ENCODE results near the gene TRAPPC6A.

TRAPPC6A gene

GRCh38 chr19:45177817-45178261, at the start of gene TRAPPC6A:
Gene TRAPPC6A, minus strand, starts transcription at chr19:45178237. Its CDS starts 19 bp downstream, at chr19:45178218.
- DNase-seq = peak; percentile 35

DNA sequence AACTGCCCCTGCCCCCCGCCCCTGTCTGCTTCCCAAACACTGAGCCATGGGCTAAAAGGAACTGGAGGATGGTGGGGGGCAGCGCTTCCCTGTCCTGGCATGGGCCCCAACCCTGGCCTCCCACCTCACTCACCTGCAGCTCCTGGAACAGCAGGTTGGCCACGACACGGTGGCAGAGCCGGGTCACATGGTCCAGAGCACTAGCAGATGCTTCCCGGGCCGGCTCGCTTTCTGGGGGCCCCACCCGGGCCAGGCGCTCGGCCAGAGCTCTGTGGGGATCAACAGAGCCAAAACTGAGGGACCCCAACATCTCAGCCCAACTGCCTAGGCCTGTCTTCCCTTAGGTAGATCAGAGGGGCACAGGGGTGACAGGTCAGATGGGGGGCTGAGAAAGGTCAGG, 46.6 kb upstream of the TRAPPC6A start:
- no peak for DNase-seq

DNA sequence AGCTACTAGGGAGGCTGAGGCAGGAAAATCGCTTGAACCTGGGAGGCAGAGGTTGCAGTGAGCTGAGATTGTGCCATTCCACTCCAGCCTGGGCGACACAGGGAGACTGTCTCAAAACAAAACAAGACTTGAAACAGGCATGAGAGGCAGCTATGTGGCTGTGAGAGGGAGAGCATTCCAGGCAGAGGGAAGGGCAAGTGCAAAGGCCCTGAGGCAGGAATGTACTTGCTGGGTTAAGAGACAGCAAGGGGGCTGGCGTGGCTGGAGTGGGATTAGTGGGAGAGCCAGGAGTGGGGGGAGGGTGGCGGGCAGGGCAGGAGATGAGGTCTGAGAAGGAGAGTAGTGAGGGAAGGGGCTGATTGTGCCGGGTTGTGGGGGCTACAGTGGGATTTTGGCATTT, 45.8 kb upstream of the TRAPPC6A start:
- DNase-seq = no peak

DNA sequence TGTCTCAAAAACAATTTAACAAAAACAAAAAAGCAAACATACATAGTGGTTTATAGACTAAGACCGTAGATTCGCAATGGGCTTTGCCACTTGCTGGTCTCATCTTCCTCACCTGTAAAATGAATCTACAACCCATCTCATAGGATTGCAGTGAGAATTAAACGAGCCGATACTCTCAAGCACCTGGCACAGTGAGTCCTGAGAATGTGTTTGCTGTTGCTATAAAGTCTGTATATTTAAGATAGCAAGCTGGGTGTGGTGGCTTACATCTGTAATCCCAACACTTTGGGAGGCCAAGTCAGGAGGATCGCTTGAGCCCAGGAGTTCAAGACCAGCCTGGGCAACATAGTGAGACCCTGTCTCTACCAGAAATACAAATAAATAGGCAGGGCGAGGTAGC, 44.7 kb upstream of the TRAPPC6A start:
- no peak for DNase-seq

GRCh38 chr19:45218911-45219743, 41.1 kb upstream of the TRAPPC6A start:
- DNase-seq = no peak

DNA sequence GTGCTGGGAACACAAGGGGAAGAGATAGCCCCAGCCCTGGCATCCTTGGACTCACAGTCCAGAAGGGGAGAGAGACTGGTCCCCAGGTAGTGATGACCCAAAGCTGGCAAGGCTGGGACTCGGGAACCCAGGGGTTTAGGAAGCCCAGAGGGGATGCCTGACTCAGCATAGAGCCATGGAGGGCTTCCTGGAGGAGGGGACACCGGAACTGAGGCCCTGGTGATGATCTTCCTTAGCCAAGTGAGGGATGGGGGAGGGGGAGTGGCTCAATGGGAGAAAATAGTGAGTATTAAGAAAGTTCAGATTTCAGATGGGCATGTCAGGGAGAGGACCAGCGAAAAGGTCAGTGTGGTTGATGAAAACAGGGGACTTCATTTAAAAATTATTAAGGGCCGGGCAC, 40.4 kb upstream of the TRAPPC6A start:
- DNase-seq = no peak

- no peak for DNase-seq
Observed at GRCh38 chr19:45217957-45218334, 39.9 kb upstream of the TRAPPC6A start.

- no peak for DNase-seq
Observed at GRCh38 chr19:45217193-45217956, 39.3 kb upstream of the TRAPPC6A start.

- DNase-seq = no peak
Observed at GRCh38 chr19:45216667-45217066, 38.6 kb upstream of the TRAPPC6A start.

- peak; percentile 15 for DNase-seq
Observed at GRCh38 chr19:45215391-45216191, 37.6 kb upstream of the TRAPPC6A start.

- no peak for DNase-seq
Observed at GRCh38 chr19:45213031-45213430, 35.0 kb upstream of the TRAPPC6A start.

GRCh38 chr19:45211751-45212381, 33.8 kb upstream of the TRAPPC6A start:
- no peak for DNase-seq

- DNase-seq = no peak
Observed at GRCh38 chr19:45206328-45206727, 28.3 kb upstream of the TRAPPC6A start.

DNA sequence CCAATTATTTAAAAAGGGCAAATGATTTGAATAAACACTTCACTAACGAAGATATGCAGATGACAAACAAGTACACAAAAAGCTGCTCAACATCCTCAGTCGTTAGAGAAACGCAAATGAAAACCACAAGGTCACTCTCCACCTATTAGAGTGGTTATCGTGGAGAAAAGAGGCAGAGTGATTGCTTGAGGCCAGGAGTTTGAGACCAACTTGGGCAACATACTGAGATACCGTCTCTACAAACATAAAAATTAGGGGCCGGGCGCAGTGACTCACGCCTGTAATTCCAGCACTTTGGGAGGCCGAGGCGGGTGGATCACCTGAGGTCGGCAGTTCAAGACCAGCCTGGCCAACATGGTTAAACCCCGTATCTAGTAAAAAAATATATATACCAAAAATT, 27.8 kb upstream of the TRAPPC6A start:
- DNase-seq = no peak

GRCh38 chr19:45202637-45203036, 24.6 kb upstream of the TRAPPC6A start:
- DNase-seq = no peak

- no peak for DNase-seq
Observed at GRCh38 chr19:45200568-45200967, 22.5 kb upstream of the TRAPPC6A start.

DNA sequence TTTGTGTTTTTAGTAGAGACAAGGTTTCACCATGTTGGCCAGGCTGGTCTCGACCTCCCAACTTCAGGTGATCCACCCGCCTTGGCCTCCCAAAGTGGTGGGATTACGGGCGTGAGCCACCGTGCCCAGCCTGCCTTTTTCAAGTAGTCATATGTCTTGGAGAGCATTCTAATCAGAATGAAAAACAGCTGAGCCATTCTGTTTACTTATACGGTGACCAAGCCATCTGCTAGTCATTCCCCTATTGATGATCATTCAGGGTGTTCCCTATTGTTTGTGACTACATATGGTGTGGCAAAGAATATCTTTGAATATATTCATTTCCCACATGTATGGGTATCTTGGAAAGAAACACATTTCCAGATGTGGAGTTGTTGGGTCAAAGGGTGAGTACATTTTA, 17.7 kb upstream of the TRAPPC6A start:
- DNase-seq = no peak

GRCh38 chr19:45191375-45191774, 13.3 kb upstream of the TRAPPC6A start:
- DNase-seq = no peak

- no peak for DNase-seq
Observed at GRCh38 chr19:45189971-45190370, 11.9 kb upstream of the TRAPPC6A start.

DNA sequence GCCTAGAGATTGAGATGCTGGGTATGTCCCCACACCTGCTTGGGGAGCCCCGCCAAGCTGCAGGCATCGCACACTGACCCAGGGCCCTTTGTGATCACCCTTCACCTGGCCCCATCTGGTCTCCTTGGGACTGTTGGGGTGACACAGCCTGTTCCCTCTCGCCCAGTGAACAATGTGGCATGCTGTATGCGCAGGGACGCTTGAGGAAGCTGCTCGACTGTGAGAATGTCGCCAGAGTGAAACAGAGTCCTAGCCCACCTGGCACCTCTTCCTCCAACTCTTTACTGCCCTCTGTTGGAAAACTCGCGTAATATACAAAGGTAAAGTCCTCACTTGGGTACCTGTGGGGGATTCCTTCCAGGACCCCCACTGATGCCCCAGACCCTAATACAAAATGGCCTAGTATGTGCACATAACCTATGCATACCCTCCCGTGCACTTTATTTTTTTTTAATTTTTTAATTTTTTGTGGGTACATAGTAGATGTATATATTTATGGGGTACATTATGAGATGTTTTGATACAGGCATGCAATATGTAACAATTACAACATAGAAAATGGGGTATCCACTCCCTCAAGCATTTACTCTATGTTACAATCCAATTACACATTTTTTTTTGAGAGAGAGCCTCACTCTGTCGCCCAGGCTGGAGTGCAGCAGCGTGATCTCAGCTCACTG, 9.5 kb upstream of the TRAPPC6A start:
- peak; percentile 11 for DNase-seq

GRCh38 chr19:45186509-45187334, 8.7 kb upstream of the TRAPPC6A start:
- no peak for DNase-seq
